Liver (tissue), 9 donors: ENCODE measurements around the gene MPND. TPM values are rescaled to one million over a fixed set of nuclear protein-coding genes. Genes with fewer than 3 reads are reported as not detected.

Experiments used
- DNase-seq: peaks from one replicate; pipeline ENCODE4 v3.0.0-alpha.2; 2017; ENCODE audit warnings: low spot score
- H3K27ac ChIP-seq, 2 donors: one replicate each; pipeline ENCODE4 v1.7.0; 2013; ENCODE audit warnings: inconsistent platforms in 2 of 2, low read length in 2 of 2, control low read depth in 1 of 2, low read depth in 1 of 2, mild to moderate bottlenecking in 1 of 2
- H3K27me3 ChIP-seq, 4 donors: one replicate each; pipeline versions ENCODE4 v1.6.1 to v1.7.0; 2013; ENCODE audit warnings: low read length in 3 of 4, inconsistent platforms in 1 of 4, mild to moderate bottlenecking in 1 of 4, moderate library complexity in 1 of 4; ENCODE audit not compliant: control insufficient read depth in 4 of 4, insufficient read depth in 4 of 4
- H3K36me3 ChIP-seq, 4 donors: one replicate each; pipeline versions ENCODE4 v1.6.1 to v1.7.0; 2013; ENCODE audit warnings: low read length in 3 of 4, mild to moderate bottlenecking in 3 of 4, low read depth in 1 of 4, moderate library complexity in 1 of 4; ENCODE audit not compliant: control insufficient read depth in 4 of 4, insufficient read depth in 3 of 4
- H3K4me1 ChIP-seq, 4 donors: one replicate each; pipeline versions ENCODE4 v1.6.1 to v1.7.0; 2013; ENCODE audit warnings: low read length in 3 of 4, mild to moderate bottlenecking in 3 of 4, moderate library complexity in 1 of 4; ENCODE audit not compliant: control insufficient read depth in 4 of 4, insufficient read depth in 4 of 4
- H3K4me3 ChIP-seq, 3 donors: one replicate each; pipeline versions ENCODE4 v1.6.1 to v1.7.0; 2013; ENCODE audit warnings: low read length in 3 of 3, control low read depth in 1 of 3, low read depth in 1 of 3, mild to moderate bottlenecking in 1 of 3
- H3K9ac ChIP-seq, 2 donors: one replicate each; pipeline ENCODE4 v1.7.0; 2013; ENCODE audit warnings: low read length in 2 of 2, mild to moderate bottlenecking in 2 of 2, moderate library complexity in 2 of 2, control low read depth in 1 of 2, low read depth in 1 of 2
- H3K9me3 ChIP-seq, 4 donors: one replicate each; pipeline versions ENCODE4 v1.6.1 to v1.7.0; 2013; ENCODE audit warnings: low read length in 3 of 4; ENCODE audit not compliant: control insufficient read depth in 4 of 4
- ATF3 ChIP-seq: IDR thresholded peaks from 2 replicates; pipeline ENCODE4 v1.6.1; 2016; ENCODE audit warnings: antibody characterized with exemption
- CTCF ChIP-seq: fragments of 150-350 bp; IDR thresholded peaks from 2 replicates; pipeline ENCODE4 v1.5.1; 2017; ENCODE audit warnings: improper control_type of control experiment, low read depth, low read length; ENCODE audit not compliant: missing input control
- EGR1 ChIP-seq, 2 donors: IDR thresholded peaks; 2 replicates each; pipeline ENCODE4 v1.6.1; 2016 to 2018; ENCODE audit warnings: antibody characterized with exemption in 2 of 2, low read depth in 2 of 2
- FOXA1 ChIP-seq: IDR thresholded peaks from 2 replicates; pipeline ENCODE4 v1.6.1; 2016; ENCODE audit warnings: antibody characterized with exemption
- FOXA2 ChIP-seq: IDR thresholded peaks from 2 replicates; pipeline ENCODE4 v1.6.1; 2016; ENCODE audit warnings: antibody characterized with exemption
- GABPA ChIP-seq, 2 donors: IDR thresholded peaks in 1 of 2; conservative IDR thresholded peaks in 1 of 2; 2 replicates each; pipeline ENCODE4 v1.6.1; 2016; ENCODE audit warnings: antibody characterized with exemption in 2 of 2, mild to moderate bottlenecking in 1 of 2, moderate library complexity in 1 of 2
- HNF4A ChIP-seq, 2 donors: conservative IDR thresholded peaks; 2 replicates each; pipeline ENCODE4 v1.6.1; 2016; ENCODE audit warnings: antibody characterized with exemption in 2 of 2, mild to moderate bottlenecking in 2 of 2
- HNF4G ChIP-seq: IDR thresholded peaks from 2 replicates; pipeline ENCODE4 v1.6.1; 2016; ENCODE audit warnings: antibody characterized with exemption
- JUND ChIP-seq, 2 donors: IDR thresholded peaks; 2 replicates each; pipeline ENCODE4 v1.6.1; 2016; ENCODE audit warnings: antibody characterized with exemption in 2 of 2
- MAX ChIP-seq: IDR thresholded peaks from 2 replicates; pipeline ENCODE4 v1.6.1; 2016; ENCODE audit warnings: antibody characterized with exemption
- NR2F2 ChIP-seq: IDR thresholded peaks from 2 replicates; pipeline ENCODE4 v1.6.1; 2016; ENCODE audit warnings: antibody characterized with exemption
- RAD21 ChIP-seq, 2 donors: IDR thresholded peaks; 2 replicates each; pipeline ENCODE4 v1.6.1; 2016; ENCODE audit warnings: antibody characterized with exemption in 2 of 2, mild to moderate bottlenecking in 2 of 2
- REST ChIP-seq: IDR thresholded peaks from 2 replicates; pipeline ENCODE4 v1.6.1; 2016; ENCODE audit warnings: antibody characterized with exemption, mild to moderate bottlenecking
- RXRA ChIP-seq, 2 donors: IDR thresholded peaks; 2 replicates each; pipeline ENCODE4 v1.6.1; 2017 to 2018; ENCODE audit warnings: antibody characterized with exemption in 2 of 2, mild to moderate bottlenecking in 1 of 2
- SP1 ChIP-seq: IDR thresholded peaks from 2 replicates; pipeline ENCODE4 v1.6.1; 2018; ENCODE audit warnings: antibody characterized with exemption, mild to moderate bottlenecking
- TAF1 ChIP-seq: conservative IDR thresholded peaks from 2 replicates; pipeline ENCODE4 v1.6.1; 2016; ENCODE audit warnings: antibody characterized with exemption, mild to moderate bottlenecking
- YY1 ChIP-seq: IDR thresholded peaks from 2 replicates; pipeline ENCODE4 v1.6.1; 2016; ENCODE audit warnings: antibody characterized with exemption, mild to moderate bottlenecking
- WGBS: extraction: QIAGEN DNeasy Blood & Tissue Kit; methylation state at CpG from one replicate; pipeline ENCODE4 v1.1.7; 2013; 5-methylcytosine and 5-hydroxymethylcytosine counted together
- polyA plus RNA-seq, 2 donors: library from polyadenylated mRNA; stranded (reverse) in 1 of 2; unstranded in 1 of 2; fragments of 200-250 nt in 1 of 2; fragments of >200 nt in 1 of 2; fragmentation: Nextera tagmentation in 1 of 2; extraction: Ambion mirVana in 1 of 2; gene quantifications; one replicate each; pipeline versions ENCODE4 v1.2.1 to v1.2.3, GENCODE V29; 2013 to 2015
- total RNA-seq, 2 donors: library from RNA; depleted of rRNA; stranded (reverse); fragments of >200 nt; gene quantifications; one replicate each; pipeline ENCODE4 v1.2.3, GENCODE V29; 2014
- donor health status: healthy.
- donor health status: healthy.
- donor health status: healthy.
- donor health status: healthy.
- donor health status: healthy.

MPND gene
- total and polyA plus RNA-seq, 4 donors, result 4.7 to 9.9 (median 9.2) TPM

GRCh38 chr19:4366666-4367335, 23.4 kb downstream of the MPND start:
- TF ChIP-seq NR2F2 (no peak), FOXA1 (no peak), HNF4A (conservative IDR thresholded peaks at IDR 0.05) (no peak), FOXA2 (no peak), JUND (IDR thresholded peaks at IDR 0.05) (no peak), RXRA (IDR thresholded peaks at IDR 0.05) (no peak), MAX (no peak), GABPA (IDR thresholded peaks at IDR 0.05 in 1 of 2, conservative IDR thresholded peaks at IDR 0.05 in 1 of 2) (no peak), YY1 (no peak), EGR1 (IDR thresholded peaks at IDR 0.05; ENCODE audit: low read depth in 2 of 2) (no peak), REST (no peak), TAF1 (no peak), RAD21 (IDR thresholded peaks at IDR 0.05) (no peak), ATF3 (no peak), HNF4G (no peak), SP1 (no peak), CTCF (no peak)
- Histone ChIP-seq H3K9me3 (no peaks in the 10 kb centered on the region), H3K27ac (no peak overlapping the region), H3K4me1 (peaks cover 4 to 38% (median 20%) of the 10 kb centered on the region in 4 donors), H3K27me3 (no peaks in the 10 kb centered on the region), H3K9ac (no peak overlapping the region), H3K36me3 (peaks cover 9 to 39% (median 21%) of the 10 kb centered on the region in 4 donors), H3K4me3 (no peak overlapping the region)
- 92% methylated on average over 16 of the region's 16 CpGs for WGBS
- no peak for DNase-seq

- H3K9me3 ChIP-seq, result no peaks in the 10 kb centered on the region
- TF ChIP-seq JUND (IDR thresholded peaks at IDR 0.05) (no peak), HNF4G (no peak), FOXA2 (no peak), EGR1 (IDR thresholded peaks at IDR 0.05; ENCODE audit: low read depth in 2 of 2) (no peak), NR2F2 (no peak), HNF4A (conservative IDR thresholded peaks at IDR 0.05) (no peak), CTCF (no peak), FOXA1 (no peak), RXRA (IDR thresholded peaks at IDR 0.05) (no peak), SP1 (no peak)
- peaks cover 4 to 43% (median 23%) of the 10 kb centered on the region in 4 donors for H3K4me1 ChIP-seq
- no peak overlapping the region for H3K4me3 ChIP-seq
- DNase-seq, result no peak
- H3K36me3 ChIP-seq, result peaks cover 9 to 34% (median 18%) of the 10 kb centered on the region in 4 donors
- no peaks in the 10 kb centered on the region for H3K27me3 ChIP-seq
- H3K27ac ChIP-seq, result no peak overlapping the region
- 84% methylated on average over 10 of the region's 10 CpGs for WGBS
- no peak overlapping the region for H3K9ac ChIP-seq
These were observed 24.0 kb downstream of the MPND start for GRCh38 chr19:4367336-4367723.
